Activated CD4-positive, alpha-beta T cell treated with anti-CD3 and anti-CD28 coated beads for 4 hours (primary cell): Measurements from ENCODE around the gene INPP4B.
"Not testable (repeated sequence)": the region's sequence is repeated elsewhere in the genome, so short reads cannot be mapped to it uniquely, and the experiment has no call there.

Experiments
- DNase-seq, 2 donors: peaks; one replicate each; pipeline ENCODE4 v3.0.0-alpha.2; 2020

Gene INPP4B

GRCh38 chr4:142101401-142101800 lies 744.7 kb downstream of the INPP4B start:
- no peak for DNase-seq

- no peak for DNase-seq
Observed at GRCh38 chr4:142100941-142101340, 745.2 kb downstream of the INPP4B start.

- DNase-seq = no peak
Observed at GRCh38 chr4:142098900-142099545, 747.1 kb downstream of the INPP4B start.

- no peak for DNase-seq
Observed at GRCh38 chr4:142098380-142098779, 747.7 kb downstream of the INPP4B start.

GRCh38 chr4:142097015-142097414 lies 749.1 kb downstream of the INPP4B start:
- no peak for DNase-seq

- no peak for DNase-seq
Observed at GRCh38 chr4:142095886-142096605, 750.1 kb downstream of the INPP4B start.

- DNase-seq = no peak
Observed at GRCh38 chr4:142092941-142093340, 753.2 kb downstream of the INPP4B start.

- DNase-seq = no peak
Observed at GRCh38 chr4:142091691-142092182, 754.4 kb downstream of the INPP4B start.

- no peak for DNase-seq
Observed at GRCh38 chr4:142091085-142091513, 755.0 kb downstream of the INPP4B start.

- no peak for DNase-seq
Observed at GRCh38 chr4:142088906-142089305, 757.2 kb downstream of the INPP4B start.

- DNase-seq = no peak
Observed at GRCh38 chr4:142085513-142086292, 760.4 kb downstream of the INPP4B start.

GRCh38 chr4:142083264-142083663 lies 762.8 kb downstream of the INPP4B start:
- DNase-seq = no peak

GRCh38 chr4:142081025-142081424 lies 765.1 kb downstream of the INPP4B start:
- DNase-seq = no peak

- no peak for DNase-seq
Observed at GRCh38 chr4:142079959-142080358, 766.1 kb downstream of the INPP4B start.

GRCh38 chr4:142077048-142077447 lies 769.1 kb downstream of the INPP4B start:
- DNase-seq = no peak

GRCh38 chr4:142068304-142068703 lies 777.8 kb downstream of the INPP4B start:
- DNase-seq = not testable (repeated sequence)

- DNase-seq = not testable (repeated sequence)
Observed at GRCh38 chr4:142066562-142066961, 779.5 kb downstream of the INPP4B start.

- DNase-seq = no peak
Observed at GRCh38 chr4:142065086-142065647, 780.9 kb downstream of the INPP4B start.

- DNase-seq = no peak
Observed at GRCh38 chr4:142064181-142064580, 781.9 kb downstream of the INPP4B start.

- DNase-seq = no peak
Observed at GRCh38 chr4:142045996-142046395, 800.1 kb downstream of the INPP4B start.

- no peak for DNase-seq
Observed at GRCh38 chr4:142044271-142044670, 801.8 kb downstream of the INPP4B start.

GRCh38 chr4:142043509-142043908 lies 802.6 kb downstream of the INPP4B start:
- DNase-seq = no peak

- no peak for DNase-seq
Observed at GRCh38 chr4:142041788-142042187, 804.3 kb downstream of the INPP4B start.
